ENCODE data around the gene STAT5B. TPM values are rescaled to one million over a fixed set of nuclear protein-coding genes. Genes with fewer than 3 reads are reported as not detected.
"Not testable (repeated sequence)": the region's sequence is repeated elsewhere in the genome, so short reads cannot be mapped to it uniquely, and the experiment has no call there.

Gene STAT5B
- total RNA-seq, 1 experiment from 2014 or later = 102 TPM

DNA sequence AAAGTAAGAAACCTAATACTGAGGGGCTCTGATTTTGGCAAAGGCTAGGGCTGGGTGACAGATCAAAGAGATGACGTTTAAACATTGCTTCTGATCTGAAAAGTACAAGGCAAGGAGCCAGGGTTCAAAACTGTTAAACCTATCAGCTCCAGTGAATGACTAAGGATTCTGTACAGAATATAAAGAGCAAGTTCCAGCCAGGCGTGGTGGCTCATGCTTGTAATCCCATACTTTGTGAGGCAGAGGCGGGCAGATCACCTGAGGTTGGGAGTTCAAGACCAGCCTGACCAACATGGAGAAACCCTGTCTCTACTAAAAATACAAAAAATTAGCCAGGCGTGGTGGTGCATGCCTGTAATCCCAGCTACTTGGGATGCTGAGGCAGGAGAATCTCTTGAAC is 35.3 kb downstream of the STAT5B start:
- BruUV-seq (replicated peaks); H3K27me3 ChIP-seq (ENCODE audit: control insufficient read depth, insufficient read depth, low read length); ATAC-seq; H3K36me3 ChIP-seq (ENCODE audit: control insufficient read depth, insufficient read depth, low read length); H3K9me3 ChIP-seq (ENCODE audit: control insufficient read depth, insufficient read depth, low read depth, low read length); H3K4me3 ChIP-seq (ENCODE audit: low read depth in 2 of 2, low read length in 2 of 2); intact Hi-C loops (cut with micrococcal nuclease; ENCODE audit: unreplicated experiment); in situ Hi-C loops (cut with HindIII; ENCODE audit: low pct_unique_long_range_greater_than_20kb, low sequenced_read_pairs); DNase-seq (ENCODE audit: low read depth, low spot score); POLR2A ChIA-PET: not testable (repeated sequence)
- CTCF ChIA-PET = interaction anchor here (0.5 kb wide), 1 partner anchor 27 kb away, joined by 6 read pairs; no protein-coding TSS in a partner anchor
- Histone ChIP-seq H3K27ac (ENCODE audit: low read length) (peak overlapping the region; percentile 69), H3K4me1 (ENCODE audit: control insufficient read depth, insufficient read depth, low read length) (peaks cover 39% of the 10 kb centered on the region)

DNA sequence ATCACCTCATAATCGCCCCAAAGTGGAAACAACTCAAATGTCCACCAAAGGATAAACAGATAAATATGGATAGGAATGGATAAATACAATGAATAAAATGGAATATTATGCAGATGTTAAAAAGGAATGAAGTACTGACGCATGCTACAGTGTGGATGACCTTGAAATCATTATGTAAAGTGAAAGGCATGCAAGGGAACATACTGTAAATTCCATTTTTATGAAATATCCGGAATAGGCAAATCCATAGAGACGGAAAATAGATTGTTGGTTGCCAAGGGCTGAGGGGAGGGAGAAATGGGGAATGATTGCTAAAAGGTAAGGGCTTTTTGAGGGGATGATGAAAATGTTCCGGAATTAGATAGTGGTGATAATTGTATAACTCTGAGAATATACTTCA is 36.0 kb downstream of the STAT5B start:
- Histone ChIP-seq H3K9me3 (ENCODE audit: control insufficient read depth, insufficient read depth, low read depth, low read length) (no peaks in the 10 kb centered on the region), H3K4me3 (ENCODE audit: low read depth in 2 of 2, low read length in 2 of 2) (no peak overlapping the region), H3K27me3 (ENCODE audit: control insufficient read depth, insufficient read depth, low read length) (no peaks in the 10 kb centered on the region), H3K36me3 (ENCODE audit: control insufficient read depth, insufficient read depth, low read length) (no peaks in the 10 kb centered on the region), H3K27ac (ENCODE audit: low read length) (peak overlapping the region; percentile 69), H3K4me1 (ENCODE audit: control insufficient read depth, insufficient read depth, low read length) (peaks cover 42% of the 10 kb centered on the region)
- POLR2A ChIA-PET = no interaction called here
- DNase-seq (ENCODE audit: low read depth, low spot score) = no peak
- TF ChIP-seq POLR2AphosphoS5 (IDR thresholded peaks at IDR 0.05; ENCODE audit: low read depth, low read length) = no peak
- no peak for TF ChIP-seq SIN3A (IDR thresholded peaks at IDR 0.05; ENCODE audit: borderline replicate concordance, insufficient read depth, low read depth, low read length)
- TF ChIP-seq, protein P1, sequence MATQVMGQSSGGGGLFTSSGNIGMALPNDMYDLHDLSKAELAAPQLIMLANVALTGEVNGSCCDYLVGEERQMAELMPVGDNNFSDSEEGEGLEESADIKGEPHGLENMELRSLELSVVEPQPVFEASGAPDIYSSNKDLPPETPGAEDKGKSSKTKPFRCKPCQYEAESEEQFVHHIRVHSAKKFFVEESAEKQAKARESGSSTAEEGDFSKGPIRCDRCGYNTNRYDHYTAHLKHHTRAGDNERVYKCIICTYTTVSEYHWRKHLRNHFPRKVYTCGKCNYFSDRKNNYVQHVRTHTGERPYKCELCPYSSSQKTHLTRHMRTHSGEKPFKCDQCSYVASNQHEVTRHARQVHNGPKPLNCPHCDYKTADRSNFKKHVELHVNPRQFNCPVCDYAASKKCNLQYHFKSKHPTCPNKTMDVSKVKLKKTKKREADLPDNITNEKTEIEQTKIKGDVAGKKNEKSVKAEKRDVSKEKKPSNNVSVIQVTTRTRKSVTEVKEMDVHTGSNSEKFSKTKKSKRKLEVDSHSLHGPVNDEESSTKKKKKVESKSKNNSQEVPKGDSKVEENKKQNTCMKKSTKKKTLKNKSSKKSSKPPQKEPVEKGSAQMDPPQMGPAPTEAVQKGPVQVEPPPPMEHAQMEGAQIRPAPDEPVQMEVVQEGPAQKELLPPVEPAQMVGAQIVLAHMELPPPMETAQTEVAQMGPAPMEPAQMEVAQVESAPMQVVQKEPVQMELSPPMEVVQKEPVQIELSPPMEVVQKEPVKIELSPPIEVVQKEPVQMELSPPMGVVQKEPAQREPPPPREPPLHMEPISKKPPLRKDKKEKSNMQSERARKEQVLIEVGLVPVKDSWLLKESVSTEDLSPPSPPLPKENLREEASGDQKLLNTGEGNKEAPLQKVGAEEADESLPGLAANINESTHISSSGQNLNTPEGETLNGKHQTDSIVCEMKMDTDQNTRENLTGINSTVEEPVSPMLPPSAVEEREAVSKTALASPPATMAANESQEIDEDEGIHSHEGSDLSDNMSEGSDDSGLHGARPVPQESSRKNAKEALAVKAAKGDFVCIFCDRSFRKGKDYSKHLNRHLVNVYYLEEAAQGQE (IDR thresholded peaks at IDR 0.05; ENCODE audit: insufficient read depth in 1 of 2, low read depth in 2 of 2, low read length in 1 of 2) = no peak
- no peak for TF ChIP-seq TCF7L2 (IDR thresholded peaks at IDR 0.05; ENCODE audit: low read depth, low read length)
- TF ChIP-seq, protein P2, sequence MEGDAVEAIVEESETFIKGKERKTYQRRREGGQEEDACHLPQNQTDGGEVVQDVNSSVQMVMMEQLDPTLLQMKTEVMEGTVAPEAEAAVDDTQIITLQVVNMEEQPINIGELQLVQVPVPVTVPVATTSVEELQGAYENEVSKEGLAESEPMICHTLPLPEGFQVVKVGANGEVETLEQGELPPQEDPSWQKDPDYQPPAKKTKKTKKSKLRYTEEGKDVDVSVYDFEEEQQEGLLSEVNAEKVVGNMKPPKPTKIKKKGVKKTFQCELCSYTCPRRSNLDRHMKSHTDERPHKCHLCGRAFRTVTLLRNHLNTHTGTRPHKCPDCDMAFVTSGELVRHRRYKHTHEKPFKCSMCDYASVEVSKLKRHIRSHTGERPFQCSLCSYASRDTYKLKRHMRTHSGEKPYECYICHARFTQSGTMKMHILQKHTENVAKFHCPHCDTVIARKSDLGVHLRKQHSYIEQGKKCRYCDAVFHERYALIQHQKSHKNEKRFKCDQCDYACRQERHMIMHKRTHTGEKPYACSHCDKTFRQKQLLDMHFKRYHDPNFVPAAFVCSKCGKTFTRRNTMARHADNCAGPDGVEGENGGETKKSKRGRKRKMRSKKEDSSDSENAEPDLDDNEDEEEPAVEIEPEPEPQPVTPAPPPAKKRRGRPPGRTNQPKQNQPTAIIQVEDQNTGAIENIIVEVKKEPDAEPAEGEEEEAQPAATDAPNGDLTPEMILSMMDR (IDR thresholded peaks at IDR 0.05) = no peak
- intact Hi-C loops (cut with micrococcal nuclease; ENCODE audit: unreplicated experiment) (no loop called here), in situ Hi-C loops (cut with HindIII; ENCODE audit: low pct_unique_long_range_greater_than_20kb, low sequenced_read_pairs) (no loop called here)
- BruUV-seq (replicated peaks) = no TSS peak
- no peak for ATAC-seq
- CTCF ChIA-PET = no interaction called here

DNA sequence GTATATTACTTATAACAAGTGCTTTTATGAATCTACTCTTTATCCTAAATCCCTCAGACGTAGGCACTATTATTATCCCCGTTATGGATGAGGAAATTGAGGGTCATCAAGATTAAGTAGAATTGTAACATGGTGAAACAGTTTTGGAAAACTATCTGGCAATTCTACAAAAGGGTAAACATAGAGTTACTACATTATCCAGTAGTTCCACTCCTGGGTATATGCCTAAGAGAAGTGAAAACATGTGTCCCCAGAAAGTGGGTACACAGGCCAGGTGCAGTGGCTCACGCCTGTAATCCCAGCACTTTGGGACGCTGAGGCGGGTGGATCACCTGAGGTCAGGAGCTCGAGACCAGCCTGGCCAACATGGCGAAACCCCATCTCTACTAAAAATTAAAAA is 36.6 kb downstream of the STAT5B start:
- Histone ChIP-seq H3K27ac (ENCODE audit: low read length) (peak overlapping the region; percentile 69), H3K4me1 (ENCODE audit: control insufficient read depth, insufficient read depth, low read length) (peaks cover 40% of the 10 kb centered on the region)
- H3K27me3 ChIP-seq (ENCODE audit: control insufficient read depth, insufficient read depth, low read length); POLR2A ChIA-PET; in situ Hi-C loops (cut with HindIII; ENCODE audit: low pct_unique_long_range_greater_than_20kb, low sequenced_read_pairs); BruUV-seq (replicated peaks); CTCF ChIA-PET; H3K36me3 ChIP-seq (ENCODE audit: control insufficient read depth, insufficient read depth, low read length); intact Hi-C loops (cut with micrococcal nuclease; ENCODE audit: unreplicated experiment); DNase-seq (ENCODE audit: low read depth, low spot score); ATAC-seq; H3K9me3 ChIP-seq (ENCODE audit: control insufficient read depth, insufficient read depth, low read depth, low read length); H3K4me3 ChIP-seq (ENCODE audit: low read depth in 2 of 2, low read length in 2 of 2): not testable (repeated sequence)
